ENCODE results near the gene ARHGEF16. TPM values are rescaled to one million over a fixed set of nuclear protein-coding genes. Genes with fewer than 3 reads are reported as not detected.

ARHGEF16 gene
- total RNA-seq, 2 donors from 2014 or later: 0.10 TPM; not detected in 1

- ATAC-seq: peak; percentile 50
- peaks cover 1% of the 10 kb centered on the region for H3K36me3 Mint-ChIP-seq (ENCODE audit: low read depth)
- no peak overlapping the region for H3K27ac Mint-ChIP-seq
Observed at GRCh38 chr1:3483801-3484444, 29.5 kb downstream of the ARHGEF16 start.

GRCh38 chr1:3485016-3485415 is 30.6 kb downstream of the ARHGEF16 start:
- Mint-ChIP-seq H3K36me3 (ENCODE audit: low read depth) (peaks cover 2% of the 10 kb centered on the region), H3K4me3 (no peak overlapping the region), H3K4me1 (peaks cover 2% of the 10 kb centered on the region), H3K27me3 (no peaks in the 10 kb centered on the region), H3K27ac (no peak overlapping the region)
- no peak for DNase-seq
- no peak for ATAC-seq
- H3K9me3 ChIP-seq (ENCODE audit: control insufficient read depth, low read length, poor library complexity, severe bottlenecking): peaks cover 4% of the 10 kb centered on the region

More at GRCh38 chr1:3483801-3484444, 29.5 kb downstream of the ARHGEF16 start:
- Mint-ChIP-seq H3K27me3 (no peaks in the 10 kb centered on the region), H3K4me1 (peaks cover 2% of the 10 kb centered on the region), H3K4me3 (no peak overlapping the region)
- peaks cover 4% of the 10 kb centered on the region for H3K9me3 ChIP-seq (ENCODE audit: control insufficient read depth, low read length, poor library complexity, severe bottlenecking)
- DNase-seq: peak in 1 of 3 donors; percentile 32

GRCh38 chr1:3488432-3488831 is 34.0 kb downstream of the ARHGEF16 start:
- Mint-ChIP-seq H3K27ac (no peak overlapping the region), H3K27me3 (no peaks in the 10 kb centered on the region), H3K4me3 (no peak overlapping the region), H3K4me1 (peaks cover 8% of the 10 kb centered on the region), H3K36me3 (ENCODE audit: low read depth) (peaks cover 2% of the 10 kb centered on the region)
- DNase-seq: no peak
- no peak for ATAC-seq
- peaks cover 4% of the 10 kb centered on the region for H3K9me3 ChIP-seq (ENCODE audit: control insufficient read depth, low read length, poor library complexity, severe bottlenecking)

GRCh38 chr1:3490046-3490745 is 35.7 kb downstream of the ARHGEF16 start:
- DNase-seq (no peak), ATAC-seq (no peak)
- H3K27ac Mint-ChIP-seq: no peak overlapping the region
- peaks cover 5% of the 10 kb centered on the region for H3K4me1 Mint-ChIP-seq
- no peak overlapping the region for H3K4me3 Mint-ChIP-seq
- no peaks in the 10 kb centered on the region for H3K27me3 Mint-ChIP-seq
- H3K36me3 Mint-ChIP-seq (ENCODE audit: low read depth): peaks cover 2% of the 10 kb centered on the region
- peaks cover 4% of the 10 kb centered on the region for H3K9me3 ChIP-seq (ENCODE audit: control insufficient read depth, low read length, poor library complexity, severe bottlenecking)

- DNase-seq: peak; percentile 80 to 81 (median 80)
- H3K9me3 ChIP-seq (ENCODE audit: control insufficient read depth, low read length, poor library complexity, severe bottlenecking): peaks cover 4% of the 10 kb centered on the region
- Mint-ChIP-seq H3K36me3 (ENCODE audit: low read depth) (peaks cover 2% of the 10 kb centered on the region), H3K27me3 (no peaks in the 10 kb centered on the region), H3K4me1 (peaks cover 5% of the 10 kb centered on the region), H3K4me3 (peak overlapping the region; percentile 28), H3K27ac (no peak overlapping the region)
- ATAC-seq: peak; percentile 94
Observed at GRCh38 chr1:3491291-3492246, 37.1 kb downstream of the ARHGEF16 start.

- ATAC-seq (no peak), DNase-seq (no peak)
- no peak overlapping the region for H3K4me3 Mint-ChIP-seq
- H3K36me3 Mint-ChIP-seq (ENCODE audit: low read depth): peaks cover 2% of the 10 kb centered on the region
- H3K27ac Mint-ChIP-seq: no peak overlapping the region
- peaks cover 5% of the 10 kb centered on the region for H3K4me1 Mint-ChIP-seq
- no peaks in the 10 kb centered on the region for H3K27me3 Mint-ChIP-seq
- H3K9me3 ChIP-seq (ENCODE audit: control insufficient read depth, low read length, poor library complexity, severe bottlenecking): peaks cover 4% of the 10 kb centered on the region
Observed at GRCh38 chr1:3492545-3493246, 38.2 kb downstream of the ARHGEF16 start.

GRCh38 chr1:3494321-3495308 is 40.1 kb downstream of the ARHGEF16 start:
- Mint-ChIP-seq H3K27me3 (no peaks in the 10 kb centered on the region), H3K4me3 (no peak overlapping the region), H3K27ac (no peak overlapping the region), H3K4me1 (peaks cover 5% of the 10 kb centered on the region), H3K36me3 (ENCODE audit: low read depth) (no peaks in the 10 kb centered on the region)
- H3K9me3 ChIP-seq (ENCODE audit: control insufficient read depth, low read length, poor library complexity, severe bottlenecking): no peaks in the 10 kb centered on the region
- no peak for DNase-seq
- ATAC-seq: no peak

GRCh38 chr1:3495776-3496745 is 41.6 kb downstream of the ARHGEF16 start:
- DNase-seq: no peak
- ATAC-seq: no peak
- Mint-ChIP-seq H3K27me3 (no peaks in the 10 kb centered on the region), H3K4me1 (peaks cover 5% of the 10 kb centered on the region), H3K36me3 (ENCODE audit: low read depth) (no peaks in the 10 kb centered on the region), H3K4me3 (no peak overlapping the region), H3K27ac (no peak overlapping the region)
- no peaks in the 10 kb centered on the region for H3K9me3 ChIP-seq (ENCODE audit: control insufficient read depth, low read length, poor library complexity, severe bottlenecking)

GRCh38 chr1:3496916-3497315 is 42.5 kb downstream of the ARHGEF16 start:
- H3K4me1 Mint-ChIP-seq: no peaks in the 10 kb centered on the region
- no peak for ATAC-seq
- no peak overlapping the region for H3K27ac Mint-ChIP-seq
- H3K9me3 ChIP-seq (ENCODE audit: control insufficient read depth, low read length, poor library complexity, severe bottlenecking): no peaks in the 10 kb centered on the region
- H3K27me3 Mint-ChIP-seq: no peaks in the 10 kb centered on the region
- H3K4me3 Mint-ChIP-seq: no peak overlapping the region
- DNase-seq: no peak
- H3K36me3 Mint-ChIP-seq (ENCODE audit: low read depth): no peaks in the 10 kb centered on the region

GRCh38 chr1:3497521-3497920 is 43.1 kb downstream of the ARHGEF16 start:
- H3K27ac Mint-ChIP-seq: no peak overlapping the region
- ATAC-seq (no peak), DNase-seq (no peak)
- no peaks in the 10 kb centered on the region for H3K27me3 Mint-ChIP-seq
- no peaks in the 10 kb centered on the region for H3K9me3 ChIP-seq (ENCODE audit: control insufficient read depth, low read length, poor library complexity, severe bottlenecking)
- H3K36me3 Mint-ChIP-seq (ENCODE audit: low read depth): no peaks in the 10 kb centered on the region
- no peak overlapping the region for H3K4me3 Mint-ChIP-seq
- H3K4me1 Mint-ChIP-seq: no peaks in the 10 kb centered on the region

GRCh38 chr1:3498246-3498930 is 43.9 kb downstream of the ARHGEF16 start:
- no peaks in the 10 kb centered on the region for H3K9me3 ChIP-seq (ENCODE audit: control insufficient read depth, low read length, poor library complexity, severe bottlenecking)
- H3K36me3 Mint-ChIP-seq (ENCODE audit: low read depth): no peaks in the 10 kb centered on the region
- peaks cover 2% of the 10 kb centered on the region for H3K4me1 Mint-ChIP-seq
- ATAC-seq: no peak
- H3K27ac Mint-ChIP-seq: no peak overlapping the region
- DNase-seq: no peak
- H3K27me3 Mint-ChIP-seq: no peaks in the 10 kb centered on the region
- H3K4me3 Mint-ChIP-seq: no peak overlapping the region

All from T-helper 17 cell (primary cell).